B cell (primary cell): ENCODE data around the gene SOX6. TPM values are rescaled to one million over a fixed set of nuclear protein-coding genes. Genes with fewer than 3 reads are reported as not detected.

Source experiments
- ATAC-seq: fragments of 200-7000 bp; cut with Tn5 transposase; one replicate; pipeline ENCODE4 v1.10.0; 2021; ENCODE audit warnings: low read depth, mild to moderate bottlenecking, moderate number of reproducible peaks, moderate library complexity
- CTCF ChIA-PET: fragments of 350-600 bp; sonication (Branson Sonifier 250); formaldehyde crosslinking; loops from one replicate; lab custom pipeline; 2021; ENCODE audit warnings: antibody characterized with exemption, inconsistent platforms; lab: Charles Lee
- POLR2A ChIA-PET: fragments of 350-600 bp; sonication (Branson Sonifier 250); formaldehyde crosslinking; loops from one replicate; lab custom pipeline; 2021; ENCODE audit warnings: antibody characterized with exemption; lab: Charles Lee
- DNase-seq: peaks from one replicate; pipeline ENCODE4 v3.0.0; 2013
- H2AFZ ChIP-seq: 2 replicates; pipeline ENCODE4 v1.6.1; 2012; ENCODE audit warnings: mild to moderate bottlenecking, low read depth, low read length; ENCODE audit not compliant: insufficient read depth, poor library complexity, severe bottlenecking
- H3K27ac ChIP-seq, 2 donors: 1 replicate in 1 of 2; 2 replicates in 1 of 2; pipeline ENCODE4 v1.5.1; 2012 to 2013; ENCODE audit warnings: low read length in 2 of 2, mild to moderate bottlenecking in 2 of 2, moderate library complexity in 1 of 2
- H3K27me3 ChIP-seq, 4 experiments: fragments of 200-600 bp in 1 of 4; sonication (generic) in 1 of 4; replicated peaks in 1 of 4; 1 replicate in 2 of 4; 2 replicates in 2 of 4; pipeline versions ENCODE4 v1.6.1 to v1.7.0; 2013 to 2016; ENCODE audit warnings: low read length in 3 of 4, mild to moderate bottlenecking in 2 of 4, mixed read lengths in 1 of 4, moderate library complexity in 1 of 4; ENCODE audit not compliant: insufficient read depth in 4 of 4, control insufficient read depth in 3 of 4; ENCODE audit errors: control extremely low read depth in 1 of 4
- H3K36me3 ChIP-seq, 2 experiments: replicated peaks in 1 of 2; 1 replicate in 1 of 2; 2 replicates in 1 of 2; pipeline versions ENCODE4 v1.6.1 to v1.7.1; 2013; ENCODE audit warnings: low read length in 1 of 2; ENCODE audit not compliant: insufficient read depth in 2 of 2, control insufficient read depth in 1 of 2; ENCODE audit errors: control extremely low read depth in 1 of 2, extremely low read depth in 1 of 2
- H3K4me1 ChIP-seq, 2 donors: fragments of 200-600 bp in 1 of 2; sonication (generic) in 1 of 2; 1 replicate in 1 of 2; 2 replicates in 1 of 2; pipeline versions ENCODE4 v1.5.1 to v1.6.1; 2013 to 2017; ENCODE audit warnings: low read length in 2 of 2; ENCODE audit not compliant: control insufficient read depth in 2 of 2, insufficient read depth in 2 of 2
- H3K4me2 ChIP-seq: replicated peaks from 2 replicates; pipeline ENCODE3; 2012; ENCODE audit warnings: mild to moderate bottlenecking, low read depth, low read length; ENCODE audit not compliant: poor library complexity, severe bottlenecking
- H3K4me3 ChIP-seq, 5 experiments: fragments of 200-600 bp in 1 of 5; sonication (generic) in 1 of 5; 1 replicate in 3 of 5; 2 replicates in 2 of 5; pipeline versions ENCODE4 v1.5.1 to v1.7.0; 2011 to 2016; ENCODE audit warnings: low read length in 4 of 5, mild to moderate bottlenecking in 4 of 5, low read depth in 2 of 5, control low read depth in 1 of 5, moderate library complexity in 1 of 5; ENCODE audit not compliant: insufficient read depth in 1 of 5; ENCODE audit errors: control extremely low read depth in 1 of 5, extremely low read depth in 1 of 5
- H3K79me2 ChIP-seq: fragments of 200-600 bp; sonication (generic); one replicate; pipeline ENCODE4 v1.6.0; 2016; ENCODE audit warnings: low read length; ENCODE audit not compliant: control insufficient read depth, insufficient read depth
- H3K9ac ChIP-seq: fragments of 200-600 bp; sonication (generic); 2 replicates; pipeline ENCODE4 v1.6.1; 2017; ENCODE audit warnings: mild to moderate bottlenecking, low read length, moderate library complexity
- H3K9me3 ChIP-seq, 3 donors: one replicate each; pipeline versions ENCODE4 v1.6.1 to v1.7.1; 2013; ENCODE audit warnings: low read length in 2 of 3; ENCODE audit not compliant: control insufficient read depth in 2 of 3, insufficient read depth in 1 of 3; ENCODE audit errors: control extremely low read depth in 1 of 3
- H4K20me1 ChIP-seq: 2 replicates; pipeline ENCODE4 v1.6.0; 2012; ENCODE audit warnings: mild to moderate bottlenecking, low read length; ENCODE audit not compliant: insufficient read depth, control insufficient read depth, poor library complexity, severe bottlenecking
- H3K27ac Mint-ChIP-seq: one replicate; pipeline ENCODE4 v1.8.0; 2021; ENCODE audit warnings: mixed read lengths
- H3K27me3 Mint-ChIP-seq: one replicate; pipeline ENCODE4 v1.8.0; 2021; ENCODE audit warnings: mixed read lengths
- H3K4me1 Mint-ChIP-seq: one replicate; pipeline ENCODE4 v1.8.0; 2021; ENCODE audit warnings: mixed read lengths
- H3K4me3 Mint-ChIP-seq: one replicate; pipeline ENCODE4 v1.8.0; 2021; ENCODE audit warnings: mixed read lengths
- H3K9me3 Mint-ChIP-seq: one replicate; pipeline ENCODE4 v1.8.0; 2022; ENCODE audit warnings: mixed read lengths; ENCODE audit not compliant: insufficient read depth
- CTCF ChIP-seq: fragments of 200-600 bp; IDR thresholded peaks from one replicate; pipeline ENCODE4 v1.8.0; 2022; ENCODE audit warnings: antibody characterized with exemption, mild to moderate bottlenecking
- EZH2 ChIP-seq: IDR thresholded peaks from 2 replicates; pipeline ENCODE4 v1.6.1; 2012; ENCODE audit warnings: borderline replicate concordance, low read depth, mild to moderate bottlenecking, moderate library complexity, low read length; ENCODE audit not compliant: insufficient read depth, poor library complexity, severe bottlenecking
- WGBS: methylation state at CpG from one replicate; pipeline ENCODE4 v1.1.5; 2013; ENCODE audit warnings: missing lambda C conversion rate; ENCODE audit not compliant: insufficient coverage; 5-methylcytosine and 5-hydroxymethylcytosine counted together
- intact Hi-C: fragments of 100-400 bp; cut with micrococcal nuclease; formaldehyde crosslinking; loops from one replicate; pipeline ENCODE4 v1.10.0; 2022
- polyA plus RNA-seq: library from polyadenylated mRNA; depleted of rRNA; stranded (reverse); fragments of >200 nt; gene quantifications from 2 replicates; pipeline ENCODE4 v1.2.3, GENCODE V29; 2012
- total RNA-seq, 2 donors: library from RNA; stranded (reverse); fragments of 120-200 nt in 1 of 2; gene quantifications; 1 replicate in 1 of 2; 2 replicates in 1 of 2; pipeline versions ENCODE4 v1.2.3 to v1.2.4, GENCODE V29; 2013 to 2022

The SOX6 gene
- total and polyA plus RNA-seq, 2 donors (not counting 1 experiment from before 2014, with no cell fraction given): not detected

GRCh38 chr11:15993345-15993744 lies 363.0 kb downstream of the SOX6 start:
- WGBS: 100% methylated on average over 2 of the region's 4 CpGs
- Histone ChIP-seq H3K9ac (no peak overlapping the region), H3K4me1 (no peaks in the 10 kb centered on the region), H3K9me3 (peaks cover 0 to 2% (median 0%) of the 10 kb centered on the region in 3 donors), H3K79me2 (no peaks in the 10 kb centered on the region), H4K20me1 (no peaks in the 10 kb centered on the region), H3K27me3 (no peaks in the 10 kb centered on the region), H3K4me3 (no peak overlapping the region), H3K4me2 (no peak overlapping the region), H3K36me3 (no peaks in the 10 kb centered on the region), H2AFZ (no peak overlapping the region), H3K27ac (no peak overlapping the region)
- POLR2A ChIA-PET: no interaction called here
- intact Hi-C loops: no loop called here
- DNase-seq (no peak), ATAC-seq (no peak)
- Mint-ChIP-seq H3K9me3 (no peaks in the 10 kb centered on the region), H3K27ac (no peak overlapping the region), H3K4me3 (no peak overlapping the region), H3K4me1 (no peaks in the 10 kb centered on the region), H3K27me3 (no peaks in the 10 kb centered on the region)
- TF ChIP-seq CTCF (no peak), EZH2 (no peak)
- CTCF ChIA-PET: no interaction called here

GRCh38 chr11:15991215-15991614 lies 365.1 kb downstream of the SOX6 start:
- Histone ChIP-seq H3K27me3 (no peaks in the 10 kb centered on the region), H2AFZ (no peak overlapping the region), H3K4me3 (no peak overlapping the region), H3K36me3 (no peaks in the 10 kb centered on the region), H4K20me1 (no peaks in the 10 kb centered on the region), H3K9me3 (peaks cover 0 to 2% (median 0%) of the 10 kb centered on the region in 3 donors), H3K4me2 (no peak overlapping the region), H3K27ac (no peak overlapping the region), H3K9ac (no peak overlapping the region), H3K4me1 (no peaks in the 10 kb centered on the region), H3K79me2 (no peaks in the 10 kb centered on the region)
- Mint-ChIP-seq H3K27me3 (no peaks in the 10 kb centered on the region), H3K9me3 (no peaks in the 10 kb centered on the region), H3K27ac (no peak overlapping the region), H3K4me1 (no peaks in the 10 kb centered on the region), H3K4me3 (no peak overlapping the region)
- no peak for ATAC-seq
- DNase-seq: no peak
- WGBS: 83% methylated on average over 1 of the region's 3 CpGs
- TF ChIP-seq EZH2 (no peak), CTCF (no peak)
- ChIA-PET CTCF (no interaction called here), POLR2A (no interaction called here)
- intact Hi-C loops: no loop called here
